BLaER1 treated with 17β-estradiol and CSF1 and Interleukin-3, amounts not matched to agents 10 nM and 100 nM (cell line): Measurements from ENCODE around the gene DCK.
"Not testable (repeated sequence)": the region's sequence is repeated elsewhere in the genome, so short reads cannot be mapped to it uniquely, and the experiment has no call there.

Source experiments
- H3K27ac ChIP-seq, 11 experiments: shearing (Covaris generic); formaldehyde crosslinking; 2 replicates each; pipeline ENCODE4 v1.8.1; 2022
- H3K27me3 ChIP-seq, 11 experiments: shearing (Covaris generic); formaldehyde crosslinking; 2 replicates each; pipeline ENCODE4 v1.8.1; 2022
- H3K36me3 ChIP-seq, 11 experiments: shearing (Covaris generic); formaldehyde crosslinking; 2 replicates each; pipeline ENCODE4 v1.8.1; 2022
- H3K4me1 ChIP-seq, 10 experiments: shearing (Covaris generic); formaldehyde crosslinking; 2 replicates each; pipeline ENCODE4 v1.8.1; 2022
- H3K4me2 ChIP-seq, 11 experiments: shearing (Covaris generic); formaldehyde crosslinking; 2 replicates each; pipeline ENCODE4 v1.8.1; 2022
- H3K4me3 ChIP-seq, 10 experiments: shearing (Covaris generic); formaldehyde crosslinking; 2 replicates each; pipeline ENCODE4 v1.8.1; 2022
- H3K9ac ChIP-seq, 11 experiments: shearing (Covaris generic); formaldehyde crosslinking; 2 replicates each; pipeline ENCODE4 v1.8.1; 2022
- H3K9me3 ChIP-seq, 11 experiments: shearing (Covaris generic); formaldehyde crosslinking; replicated peaks in 1 of 11; 2 replicates each; pipeline ENCODE4 v1.8.1; 2022
- H4K20me1 ChIP-seq, 11 experiments: shearing (Covaris generic); formaldehyde crosslinking; 2 replicates each; pipeline ENCODE4 v1.8.1; 2022
- Cebpa-rat ChIP-seq, 11 experiments: shearing (Covaris generic); IDR thresholded peaks; 2 replicates each; pipeline ENCODE4 v1.8.1; 2022

The DCK gene

DNA sequence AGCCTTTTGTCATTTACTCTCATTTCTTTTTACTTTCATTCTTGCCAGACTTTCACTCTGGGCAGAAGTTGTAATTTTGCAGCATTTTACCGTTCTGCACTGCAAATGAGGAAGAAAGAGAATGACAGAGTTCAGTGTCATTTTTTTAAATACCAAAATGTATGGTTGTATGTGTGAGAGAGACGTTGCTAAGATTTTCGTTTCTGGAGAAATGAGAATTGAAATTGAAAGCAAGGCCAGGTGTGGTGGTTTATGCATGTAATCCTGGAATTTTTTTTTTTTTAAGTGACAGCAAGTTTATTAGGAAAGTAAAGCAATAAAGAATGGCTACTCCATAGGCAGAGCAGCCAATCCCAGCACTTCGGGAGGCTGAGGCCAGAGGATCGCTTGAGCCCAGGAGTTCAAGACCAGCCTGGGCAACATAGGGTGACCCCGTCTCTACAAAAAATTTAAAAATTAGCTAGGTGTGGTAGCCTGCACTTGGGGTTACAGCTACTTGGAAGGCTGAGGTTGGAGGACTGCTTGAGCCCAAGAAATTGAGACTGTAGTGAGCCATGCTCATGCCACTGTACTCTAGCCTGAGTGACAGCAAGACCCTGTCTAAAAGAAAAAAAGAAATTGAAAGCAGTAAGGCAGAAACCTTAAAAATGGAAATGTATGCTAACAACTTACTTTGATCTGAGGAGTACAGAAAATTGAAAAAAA lies 12.9 kb downstream of the DCK start:
- no peak for TF ChIP-seq Cebpa-rat (IDR thresholded peaks at IDR 0.05)

DNA sequence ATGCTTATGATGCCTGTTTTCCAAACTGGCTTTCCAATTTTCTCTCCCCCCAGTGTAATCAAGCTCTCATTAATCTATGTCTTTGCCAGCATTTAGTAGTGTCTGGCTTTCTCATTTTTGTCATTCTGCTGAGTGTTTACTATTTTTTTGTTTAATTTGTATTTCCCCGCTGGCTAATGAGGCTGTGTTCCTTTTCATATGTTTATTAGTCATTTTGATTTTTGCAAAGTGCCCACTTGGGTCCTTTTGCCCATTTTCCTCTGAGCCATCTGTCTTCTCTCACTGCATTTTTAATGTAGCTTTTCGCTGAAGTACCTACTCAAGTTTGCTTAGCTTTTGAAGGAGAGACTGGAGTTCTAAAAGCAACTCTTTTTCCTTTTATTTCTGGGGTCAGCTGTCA lies 14.7 kb downstream of the DCK start:
- H4K20me1 ChIP-seq: peaks cover 28 to 74% (median 58%) of the 10 kb centered on the region in 11 experiments; a peak in 21 of 22 replicates
- no peak overlapping the region for H3K27ac ChIP-seq
- peaks cover 15 to 35% (median 24%) of the 10 kb centered on the region in 10 experiments for H3K4me1 ChIP-seq
- H3K4me2 ChIP-seq: no peak overlapping the region
- no peak for TF ChIP-seq Cebpa-rat (IDR thresholded peaks at IDR 0.05)
- peak overlapping the region in 1 of 11 experiments; percentile 3; a peak in 1 of 22 replicates for H3K9ac ChIP-seq
- peaks cover 0 to 21% (median 18%) of the 10 kb centered on the region in 11 experiments; a peak in 20 of 22 replicates for H3K9me3 ChIP-seq
- H3K27me3 ChIP-seq: no peaks in the 10 kb centered on the region
- peaks cover 25 to 77% (median 46%) of the 10 kb centered on the region in 11 experiments for H3K36me3 ChIP-seq
- no peak overlapping the region for H3K4me3 ChIP-seq

More for the DNA sequence above, 12.9 kb downstream of the DCK start:
- peak overlapping the region in 2 of 11 experiments; percentile 5 to 12; a peak in 2 of 22 replicates for H3K9ac ChIP-seq
- H3K27me3 ChIP-seq: no peaks in the 10 kb centered on the region
- H3K9me3 ChIP-seq: peaks cover 0 to 14% (median 8%) of the 10 kb centered on the region in 11 experiments; a peak in 16 of 22 replicates
- 0 out of 20 replicates have a peak overlapping the region, but pooled peaks of 1 of the 10 experiments have one; percentile 16 for H3K4me3 ChIP-seq
- peaks cover 30 to 92% (median 68%) of the 10 kb centered on the region in 11 experiments; a peak in 21 of 22 replicates for H4K20me1 ChIP-seq
- peaks cover 15 to 40% (median 29%) of the 10 kb centered on the region in 10 experiments for H3K4me1 ChIP-seq
- H3K27ac ChIP-seq: peak overlapping the region in 2 of 11 experiments; percentile 7 to 36; a peak in 3 of 22 replicates
- peaks cover 20 to 75% (median 44%) of the 10 kb centered on the region in 11 experiments; a peak in 20 of 22 replicates for H3K36me3 ChIP-seq
- H3K4me2 ChIP-seq: peak overlapping the region in 6 of 11 experiments; percentile 1 to 59 (median 24); a peak in 7 of 22 replicates

DNA sequence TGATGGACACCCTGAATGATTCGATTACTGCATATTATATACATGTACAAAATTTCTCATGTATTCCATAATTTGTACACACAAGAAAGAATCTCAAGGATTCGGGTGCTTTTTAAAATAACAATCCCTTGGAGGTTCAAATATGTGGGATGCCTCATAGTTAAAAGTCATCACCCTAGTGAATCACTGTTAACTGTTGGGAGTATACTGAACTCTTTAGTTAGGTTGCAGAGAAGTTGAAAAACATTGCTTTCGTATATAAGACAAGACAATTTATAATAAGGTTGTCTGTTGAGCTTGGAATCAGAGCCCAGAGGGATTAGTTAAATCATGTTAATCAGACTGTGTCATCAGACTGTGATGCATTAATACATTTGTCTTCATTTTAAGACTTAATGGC lies 15.6 kb downstream of the DCK start:
- H3K27me3 ChIP-seq: no peaks in the 10 kb centered on the region
- no peak overlapping the region for H3K4me2 ChIP-seq
- H3K4me3 ChIP-seq: no peak overlapping the region
- H3K27ac ChIP-seq: no peak overlapping the region
- H3K36me3 ChIP-seq: peaks cover 25 to 69% (median 45%) of the 10 kb centered on the region in 11 experiments
- peaks cover 0 to 30% (median 22%) of the 10 kb centered on the region in 11 experiments; a peak in 20 of 22 replicates for H3K9me3 ChIP-seq
- no peak for TF ChIP-seq Cebpa-rat (IDR thresholded peaks at IDR 0.05)
- H4K20me1 ChIP-seq: peaks cover 20 to 65% (median 50%) of the 10 kb centered on the region in 11 experiments; a peak in 21 of 22 replicates
- H3K9ac ChIP-seq: no peak overlapping the region
- H3K4me1 ChIP-seq: peaks cover 10 to 26% (median 16%) of the 10 kb centered on the region in 10 experiments

DNA sequence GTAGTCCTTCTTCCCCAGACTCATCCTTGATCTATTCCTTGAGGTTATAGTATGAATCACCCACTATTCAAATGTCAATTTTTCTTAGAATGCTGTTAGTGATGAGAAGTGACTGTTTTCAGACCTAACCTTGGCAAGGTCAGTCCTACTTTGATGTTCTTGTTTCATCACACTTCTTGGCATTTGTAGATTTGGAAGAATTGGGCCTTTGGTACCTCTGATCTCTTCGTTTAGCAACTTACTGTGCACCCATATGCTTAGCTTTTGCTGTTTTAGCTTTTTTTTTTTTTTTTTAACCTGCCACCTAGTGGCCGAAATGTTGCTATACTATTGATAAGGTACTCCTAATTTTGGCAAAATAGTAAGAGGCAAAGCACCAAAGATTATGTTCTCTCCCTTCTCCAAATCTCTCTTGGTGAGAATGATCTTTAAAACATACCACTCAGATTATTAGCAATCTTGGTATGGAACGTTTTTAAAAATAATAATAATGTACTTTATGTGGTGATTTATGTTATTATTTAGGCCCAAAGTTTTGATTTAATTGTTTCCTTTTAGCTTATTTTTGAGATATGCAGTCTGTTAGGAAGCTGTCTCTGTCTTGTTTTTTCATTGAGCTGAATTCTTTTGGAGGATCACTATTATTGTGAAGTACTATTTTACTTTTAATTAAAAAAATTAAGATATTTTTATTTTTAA lies 16.6 kb downstream of the DCK start:
- Histone ChIP-seq H3K36me3 (peaks cover 25 to 63% (median 42%) of the 10 kb centered on the region in 11 experiments), H3K4me3 (no peak overlapping the region), H3K4me2 (no peak overlapping the region), H3K9me3 (peaks cover 0 to 34% (median 25%) of the 10 kb centered on the region in 11 experiments; a peak in 20 of 22 replicates), H3K27ac (no peak overlapping the region), H4K20me1 (peaks cover 11 to 55% (median 41%) of the 10 kb centered on the region in 11 experiments; a peak in 21 of 22 replicates), H3K27me3 (no peaks in the 10 kb centered on the region), H3K4me1 (peaks cover under 1 to 17% (median 8%) of the 10 kb centered on the region in 10 experiments; a peak in 13 of 20 replicates), H3K9ac (no peak overlapping the region)
- no peak for TF ChIP-seq Cebpa-rat (IDR thresholded peaks at IDR 0.05)

DNA sequence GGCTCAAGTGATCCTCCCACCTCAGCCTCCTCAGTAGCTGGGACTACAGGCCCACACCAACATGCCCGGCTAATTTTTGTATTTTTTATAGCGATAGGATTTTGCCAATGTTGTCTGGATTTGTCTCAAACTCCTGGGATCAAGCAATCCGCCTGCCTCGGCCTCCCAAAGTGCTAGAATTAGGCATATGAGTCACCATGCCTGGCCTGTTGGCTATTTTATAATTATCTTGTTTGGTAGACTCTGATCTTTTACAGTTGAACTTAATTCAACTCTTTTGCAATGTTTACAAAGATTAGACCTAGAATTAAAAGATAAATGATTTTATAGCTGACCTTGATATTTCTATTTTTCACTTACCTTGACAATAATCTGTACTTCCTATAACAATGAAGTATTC lies 18.0 kb downstream of the DCK start:
- Histone ChIP-seq H3K27me3 (no peaks in the 10 kb centered on the region), H3K4me3 (no peak overlapping the region), H4K20me1 (peaks cover 3 to 42% (median 29%) of the 10 kb centered on the region in 11 experiments; a peak in 19 of 22 replicates), H3K36me3 (peaks cover 25 to 52% (median 39%) of the 10 kb centered on the region in 11 experiments), H3K9me3 (peaks cover 0 to 40% (median 25%) of the 10 kb centered on the region in 11 experiments; a peak in 20 of 22 replicates), H3K9ac (no peak overlapping the region), H3K27ac (no peak overlapping the region), H3K4me1 (peaks cover 0 to 6% (median 3%) of the 10 kb centered on the region in 10 experiments; a peak in 11 of 20 replicates), H3K4me2 (no peak overlapping the region)
- no peak for TF ChIP-seq Cebpa-rat (IDR thresholded peaks at IDR 0.05)

DNA sequence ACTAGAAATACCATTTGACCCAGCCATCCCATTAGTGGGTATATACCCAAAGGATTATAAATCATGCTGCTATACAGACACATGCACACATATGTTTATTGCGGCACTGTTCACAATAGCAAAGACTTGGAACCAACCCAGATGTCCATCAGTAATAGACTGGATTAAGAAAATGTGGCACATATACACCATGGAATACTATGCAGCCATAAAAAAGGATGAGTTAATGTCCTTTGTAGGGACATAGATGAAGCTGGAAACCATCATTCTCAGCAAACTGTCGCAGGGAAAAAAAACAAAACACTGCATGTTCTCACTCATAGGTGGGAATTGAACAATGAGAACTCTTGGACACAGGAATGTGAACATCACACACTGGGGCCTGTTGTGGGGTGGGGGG lies 23.9 kb downstream of the DCK start:
- H3K36me3 ChIP-seq: peaks cover 9 to 51% (median 35%) of the 10 kb centered on the region in 11 experiments
- peaks cover 0 to 23% (median 5%) of the 10 kb centered on the region in 11 experiments; a peak in 11 of 22 replicates for H4K20me1 ChIP-seq
- H3K9ac ChIP-seq, H3K4me2 ChIP-seq, H3K27ac ChIP-seq, H3K27me3 ChIP-seq, H3K4me1 ChIP-seq, H3K4me3 ChIP-seq: not testable (repeated sequence)
- H3K9me3 ChIP-seq: peaks cover 0 to 25% (median 15%) of the 10 kb centered on the region in 11 experiments; a peak in 20 of 22 replicates

DNA sequence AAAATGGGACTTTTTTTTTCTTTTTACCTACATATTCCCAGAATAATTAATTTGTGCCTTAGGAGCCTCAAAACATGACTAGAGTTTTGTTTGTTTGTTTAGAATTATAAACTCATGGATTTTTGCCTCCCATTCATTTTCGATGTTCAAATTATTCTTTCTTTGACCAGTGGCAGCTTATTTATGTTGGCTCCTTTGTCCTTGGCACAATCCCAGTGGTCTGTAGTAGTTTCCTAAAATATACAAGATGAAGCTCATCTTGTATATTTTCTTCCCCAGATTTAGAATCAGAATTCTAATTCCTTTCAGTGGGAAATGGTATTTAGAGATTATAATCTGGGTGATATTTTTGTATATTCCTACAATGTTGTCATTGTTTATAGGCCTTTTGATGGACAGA lies 27.2 kb downstream of the DCK start:
- H3K9me3 ChIP-seq: peaks cover 0 to 3% (median 0%) of the 10 kb centered on the region in 11 experiments; a peak in 2 of 22 replicates
- H3K4me1 ChIP-seq: no peaks in the 10 kb centered on the region
- no peak overlapping the region for H3K4me2 ChIP-seq
- no peak overlapping the region for H3K27ac ChIP-seq
- peaks cover 0 to 27% (median 5%) of the 10 kb centered on the region in 11 experiments; a peak in 13 of 22 replicates for H4K20me1 ChIP-seq
- no peak overlapping the region for H3K9ac ChIP-seq
- peaks cover 27 to 75% (median 56%) of the 10 kb centered on the region in 11 experiments for H3K36me3 ChIP-seq
- TF ChIP-seq Cebpa-rat (IDR thresholded peaks at IDR 0.05): no peak
- H3K4me3 ChIP-seq: no peak overlapping the region
- H3K27me3 ChIP-seq: no peaks in the 10 kb centered on the region

DNA sequence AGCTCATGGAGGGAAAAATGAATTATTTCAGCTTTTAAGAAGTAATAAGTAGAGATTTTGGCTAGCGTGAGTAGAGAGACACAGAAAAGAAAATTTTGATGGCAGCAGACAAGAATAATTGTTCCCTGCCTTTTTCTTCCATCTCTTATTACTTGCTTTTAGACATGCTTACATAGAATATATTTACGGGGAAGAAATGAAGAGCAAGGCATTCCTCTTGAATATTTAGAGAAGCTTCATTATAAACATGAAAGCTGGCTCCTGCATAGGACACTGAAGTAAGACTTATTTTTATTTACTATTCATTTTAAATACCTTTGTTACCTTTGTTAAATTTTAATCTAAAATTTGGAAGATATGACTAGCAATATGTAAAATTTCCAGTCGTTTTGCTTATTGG lies 32.2 kb downstream of the DCK start:
- peaks cover 0 to 5% (median 0%) of the 10 kb centered on the region in 10 experiments; a peak in 2 of 20 replicates for H3K4me1 ChIP-seq
- H3K9me3 ChIP-seq: no peaks in the 10 kb centered on the region
- H3K36me3 ChIP-seq: peaks cover 66 to 98% (median 87%) of the 10 kb centered on the region in 11 experiments
- no peak overlapping the region for H3K27ac ChIP-seq
- H3K27me3 ChIP-seq: no peaks in the 10 kb centered on the region
- no peak overlapping the region for H3K4me2 ChIP-seq
- peaks cover 0 to 11% (median 0%) of the 10 kb centered on the region in 11 experiments; a peak in 6 of 22 replicates for H4K20me1 ChIP-seq
- TF ChIP-seq Cebpa-rat (IDR thresholded peaks at IDR 0.05): no peak
- H3K9ac ChIP-seq: no peak overlapping the region
- no peak overlapping the region for H3K4me3 ChIP-seq
